HL-60 (cell line): ENCODE measurements around the gene ZCCHC3.

Experiments
- CTCF ChIP-seq: IDR thresholded peaks from one replicate; pipeline ENCODE4 v1.5.1; 2011; ENCODE audit warnings: low read length, control low read depth, inconsistent platforms; ENCODE audit not compliant: insufficient read depth
- GABPA ChIP-seq: IDR thresholded peaks from 2 replicates; pipeline ENCODE4 v1.6.1; 2012; ENCODE audit warnings: low read depth
- POLR2AphosphoS5 ChIP-seq: IDR thresholded peaks from 2 replicates; pipeline ENCODE4 v1.6.1; 2012; ENCODE audit warnings: low read depth
- REST ChIP-seq: IDR thresholded peaks from 2 replicates; pipeline ENCODE4 v1.6.1; 2012; ENCODE audit warnings: low read depth; ENCODE audit not compliant: insufficient replicate concordance

- no peak for TF ChIP-seq GABPA
- TF ChIP-seq CTCF, result no peak
- TF ChIP-seq POLR2AphosphoS5, result no peak; the same call in 1 of the 2 replicates
- no peak for TF ChIP-seq REST
Measured at GRCh38 chr20:327186-328026, 30.0 kb downstream of the ZCCHC3 start.
